Fibroblast of the aortic adventitia (primary cell): ENCODE data around the gene BLVRB. TPM values are rescaled to one million over a fixed set of nuclear protein-coding genes. Genes with fewer than 3 reads are reported as not detected.
"Not testable (repeated sequence)": the region's sequence is repeated elsewhere in the genome, so short reads cannot be mapped to it uniquely, and the experiment has no call there.

Experiments
- DNase-seq: peaks from one replicate; pipeline ENCODE4 v3.0.0-alpha.2; 2010; ENCODE audit warnings: low read depth
- H3K4me3 ChIP-seq: 2 replicates; pipeline ENCODE4 v1.5.1; 2011; ENCODE audit warnings: low read depth, mild to moderate bottlenecking, control low read depth, low read length, moderate library complexity
- total RNA-seq: library from RNA; depleted of rRNA; stranded (reverse); fragments of >200 nt; gene quantifications from 2 replicates; pipeline ENCODE4 v1.2.3, GENCODE V29; 2012; ENCODE audit warnings: low replicate concordance
- TF ChIP-seq, protein P1 (sequence below): IDR thresholded peaks from 2 replicates; pipeline ENCODE4 v1.5.1; 2011; ENCODE audit warnings: mild to moderate bottlenecking, low read length, control low read depth, inconsistent platforms; ENCODE audit not compliant: insufficient read depth

BLVRB gene
- total RNA-seq, 1 donor, result 77.2 TPM

DNA sequence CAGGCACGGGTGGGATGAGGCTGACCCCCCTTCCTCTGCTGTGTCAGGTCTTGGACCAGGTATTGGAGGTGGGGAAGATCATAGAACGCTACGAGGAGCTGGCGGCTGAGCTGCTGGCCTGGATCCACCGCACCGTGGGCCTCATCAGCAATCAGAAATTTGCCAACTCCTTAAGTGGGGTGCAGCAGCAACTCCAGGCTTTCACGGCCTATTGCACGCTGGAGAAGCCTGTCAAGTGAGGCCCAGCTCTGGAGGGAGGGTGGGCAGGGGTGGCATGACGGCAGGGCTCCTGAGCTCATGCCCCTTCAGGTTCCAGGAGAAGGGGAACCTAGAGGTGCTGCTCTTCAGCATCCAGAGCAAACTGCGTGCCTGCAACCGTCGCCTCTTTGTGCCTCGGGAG is 36.5 kb upstream of the BLVRB start:
- H3K4me3 ChIP-seq, result no peak overlapping the region
- TF ChIP-seq, protein P1, sequence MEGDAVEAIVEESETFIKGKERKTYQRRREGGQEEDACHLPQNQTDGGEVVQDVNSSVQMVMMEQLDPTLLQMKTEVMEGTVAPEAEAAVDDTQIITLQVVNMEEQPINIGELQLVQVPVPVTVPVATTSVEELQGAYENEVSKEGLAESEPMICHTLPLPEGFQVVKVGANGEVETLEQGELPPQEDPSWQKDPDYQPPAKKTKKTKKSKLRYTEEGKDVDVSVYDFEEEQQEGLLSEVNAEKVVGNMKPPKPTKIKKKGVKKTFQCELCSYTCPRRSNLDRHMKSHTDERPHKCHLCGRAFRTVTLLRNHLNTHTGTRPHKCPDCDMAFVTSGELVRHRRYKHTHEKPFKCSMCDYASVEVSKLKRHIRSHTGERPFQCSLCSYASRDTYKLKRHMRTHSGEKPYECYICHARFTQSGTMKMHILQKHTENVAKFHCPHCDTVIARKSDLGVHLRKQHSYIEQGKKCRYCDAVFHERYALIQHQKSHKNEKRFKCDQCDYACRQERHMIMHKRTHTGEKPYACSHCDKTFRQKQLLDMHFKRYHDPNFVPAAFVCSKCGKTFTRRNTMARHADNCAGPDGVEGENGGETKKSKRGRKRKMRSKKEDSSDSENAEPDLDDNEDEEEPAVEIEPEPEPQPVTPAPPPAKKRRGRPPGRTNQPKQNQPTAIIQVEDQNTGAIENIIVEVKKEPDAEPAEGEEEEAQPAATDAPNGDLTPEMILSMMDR, result no peak
- no peak for DNase-seq

GRCh38 chr19:40501599-40501998 is 36.1 kb upstream of the BLVRB start:
- TF ChIP-seq, protein P1, result no peak
- H3K4me3 ChIP-seq, result no peak overlapping the region
- no peak for DNase-seq

GRCh38 chr19:40500678-40501530 is 35.4 kb upstream of the BLVRB start:
- H3K4me3 ChIP-seq, DNase-seq: not testable (repeated sequence)

- no peak overlapping the region for H3K4me3 ChIP-seq
- TF ChIP-seq, protein P1, result no peak
- DNase-seq, result no peak
Observed at GRCh38 chr19:40499320-40499719, 33.8 kb upstream of the BLVRB start.

GRCh38 chr19:40497214-40497613 is 31.7 kb upstream of the BLVRB start:
- H3K4me3 ChIP-seq, result no peak overlapping the region
- DNase-seq, result no peak
- TF ChIP-seq, protein P1, result no peak

DNA sequence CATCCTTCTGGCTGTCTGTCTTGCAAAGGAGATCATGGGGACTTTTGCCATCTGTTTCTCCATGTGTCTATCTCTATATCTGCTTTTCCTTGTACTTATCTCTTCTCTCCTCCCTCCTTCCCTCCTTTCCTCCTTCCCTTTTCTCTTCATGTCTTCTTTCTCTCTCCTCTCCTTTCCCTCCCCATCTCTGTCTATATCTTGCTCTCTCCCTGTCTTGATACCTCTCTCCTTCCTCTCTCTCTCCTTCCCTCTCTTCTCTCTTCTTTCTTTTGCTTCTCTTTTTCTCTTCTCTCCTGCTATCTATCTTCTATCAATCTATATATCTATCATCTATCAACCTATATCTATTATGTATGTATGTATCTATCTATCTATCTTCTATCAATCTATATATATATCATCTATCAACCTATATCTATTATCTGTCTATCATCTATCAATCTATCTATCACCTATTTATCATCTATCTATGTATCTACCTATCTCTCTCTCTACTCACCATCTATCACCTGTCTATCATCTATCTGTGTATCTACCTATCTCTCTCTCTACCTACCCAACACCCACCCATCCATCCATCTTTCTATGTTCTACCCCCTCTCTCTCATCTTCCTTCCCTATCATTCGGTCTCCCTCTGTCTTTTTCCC is 28.8 kb upstream of the BLVRB start:
- no peak overlapping the region for H3K4me3 ChIP-seq
- no peak for DNase-seq
- TF ChIP-seq, protein P1, result no peak

GRCh38 chr19:40493778-40494177 is 28.2 kb upstream of the BLVRB start:
- H3K4me3 ChIP-seq, result no peak overlapping the region
- TF ChIP-seq, protein P1, result no peak
- DNase-seq, result no peak
